ENCODE measurements around the gene HELT. TPM values are rescaled to one million over a fixed set of nuclear protein-coding genes. Genes with fewer than 3 reads are reported as not detected.

The HELT gene
- total RNA-seq, 1 experiment from 2014 or later = not detected

DNA sequence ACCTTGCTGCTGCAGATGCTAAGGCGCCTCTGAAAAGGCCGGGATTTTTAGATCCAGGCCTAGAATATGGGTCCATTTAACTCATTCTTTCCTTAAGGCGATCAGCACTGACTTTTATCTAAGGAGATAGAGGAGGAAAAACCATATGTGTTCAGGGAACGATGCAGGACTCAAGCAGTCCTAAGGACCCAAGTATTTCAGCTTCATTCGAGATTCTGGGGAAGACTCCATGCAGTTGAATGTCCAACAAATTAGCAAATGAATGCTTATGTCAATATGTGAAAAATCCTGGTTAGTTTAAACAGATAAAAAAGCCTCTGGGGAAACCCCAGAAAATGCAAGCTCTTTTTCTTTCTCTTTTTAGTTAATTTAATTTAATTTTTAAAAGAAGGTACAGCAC, 36.0 kb downstream of the HELT start:
- Histone ChIP-seq H2AFZ (ENCODE audit: low read length) (no peak overlapping the region), H3K9me2 (replicated peaks; ENCODE audit: low read length) (no peaks in the 10 kb centered on the region), H3K9ac (ENCODE audit: low read length) (no peak overlapping the region), H3K4me2 (ENCODE audit: low read length) (no peak overlapping the region), H3F3A (ENCODE audit: low read length, unreplicated experiment) (no peaks in the 10 kb centered on the region), H3K36me3 (ENCODE audit: low read depth, low read length) (no peaks in the 10 kb centered on the region), H3K4me3 (ENCODE audit: low read length) (no peak overlapping the region), H3K9me3 (ENCODE audit: low read length) (no peaks in the 10 kb centered on the region), H3K79me2 (ENCODE audit: low read length) (no peaks in the 10 kb centered on the region), H3K4me1 (ENCODE audit: insufficient read depth, low read length) (no peaks in the 10 kb centered on the region), H3K27me3 (ENCODE audit: low read length) (peaks cover 72% of the 10 kb centered on the region), H4K20me1 (ENCODE audit: low read length) (no peaks in the 10 kb centered on the region), H3K27ac (ENCODE audit: low read length) (no peak overlapping the region)
- ATAC-seq (no peak), DNase-seq (no peak)
- BruUV-seq (replicated peaks) = no TSS peak
- CTCF ChIA-PET = no interaction called here
- POLR2A ChIA-PET (ENCODE audit: unreplicated experiment) = no interaction called here
- intact Hi-C loops (cut with micrococcal nuclease) = no loop called here
- TF ChIP-seq, protein P1, sequence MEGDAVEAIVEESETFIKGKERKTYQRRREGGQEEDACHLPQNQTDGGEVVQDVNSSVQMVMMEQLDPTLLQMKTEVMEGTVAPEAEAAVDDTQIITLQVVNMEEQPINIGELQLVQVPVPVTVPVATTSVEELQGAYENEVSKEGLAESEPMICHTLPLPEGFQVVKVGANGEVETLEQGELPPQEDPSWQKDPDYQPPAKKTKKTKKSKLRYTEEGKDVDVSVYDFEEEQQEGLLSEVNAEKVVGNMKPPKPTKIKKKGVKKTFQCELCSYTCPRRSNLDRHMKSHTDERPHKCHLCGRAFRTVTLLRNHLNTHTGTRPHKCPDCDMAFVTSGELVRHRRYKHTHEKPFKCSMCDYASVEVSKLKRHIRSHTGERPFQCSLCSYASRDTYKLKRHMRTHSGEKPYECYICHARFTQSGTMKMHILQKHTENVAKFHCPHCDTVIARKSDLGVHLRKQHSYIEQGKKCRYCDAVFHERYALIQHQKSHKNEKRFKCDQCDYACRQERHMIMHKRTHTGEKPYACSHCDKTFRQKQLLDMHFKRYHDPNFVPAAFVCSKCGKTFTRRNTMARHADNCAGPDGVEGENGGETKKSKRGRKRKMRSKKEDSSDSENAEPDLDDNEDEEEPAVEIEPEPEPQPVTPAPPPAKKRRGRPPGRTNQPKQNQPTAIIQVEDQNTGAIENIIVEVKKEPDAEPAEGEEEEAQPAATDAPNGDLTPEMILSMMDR (conservative IDR thresholded peaks at IDR 0.05; ENCODE audit: low read depth, low read length) = no peak
- no peak for TF ChIP-seq EZH2phosphoT487 (IDR thresholded peaks at IDR 0.05; ENCODE audit: borderline replicate concordance, low read length)
- TF ChIP-seq EZH2 (IDR thresholded peaks at IDR 0.05; ENCODE audit: low read length, unreplicated experiment) = no peak

GRCh38 chr4:185054886-185055285, 36.6 kb downstream of the HELT start:
- H3K4me2 ChIP-seq (ENCODE audit: low read length) = no peak overlapping the region
- no peak for ATAC-seq
- H3K36me3 ChIP-seq (ENCODE audit: low read depth, low read length) = no peaks in the 10 kb centered on the region
- H3K27me3 ChIP-seq (ENCODE audit: low read length) = peaks cover 75% of the 10 kb centered on the region
- H3K27ac ChIP-seq (ENCODE audit: low read length) = no peak overlapping the region
- TF ChIP-seq, protein P1 (conservative IDR thresholded peaks at IDR 0.05; ENCODE audit: low read depth, low read length) = no peak
- no peak for TF ChIP-seq EZH2 (IDR thresholded peaks at IDR 0.05; ENCODE audit: low read length, unreplicated experiment)
- H3F3A ChIP-seq (ENCODE audit: low read length, unreplicated experiment) = no peaks in the 10 kb centered on the region
- no peak overlapping the region for H3K9ac ChIP-seq (ENCODE audit: low read length)
- intact Hi-C loops (cut with micrococcal nuclease) = no loop called here
- CTCF ChIA-PET = no interaction called here
- H3K4me1 ChIP-seq (ENCODE audit: insufficient read depth, low read length) = no peaks in the 10 kb centered on the region
- DNase-seq = no peak
- POLR2A ChIA-PET (ENCODE audit: unreplicated experiment) = no interaction called here
- no peaks in the 10 kb centered on the region for H3K79me2 ChIP-seq (ENCODE audit: low read length)
- no peaks in the 10 kb centered on the region for H4K20me1 ChIP-seq (ENCODE audit: low read length)
- H3K4me3 ChIP-seq (ENCODE audit: low read length) = no peak overlapping the region
- BruUV-seq (replicated peaks) = no TSS peak
- no peak overlapping the region for H2AFZ ChIP-seq (ENCODE audit: low read length)
- H3K9me3 ChIP-seq (ENCODE audit: low read length) = no peaks in the 10 kb centered on the region
- no peaks in the 10 kb centered on the region for H3K9me2 ChIP-seq (replicated peaks; ENCODE audit: low read length)

- CTCF ChIA-PET = no interaction called here
- intact Hi-C loops (cut with micrococcal nuclease) = no loop called here
- H3K4me3 ChIP-seq (ENCODE audit: low read length) = no peak overlapping the region
- H3K36me3 ChIP-seq (ENCODE audit: low read depth, low read length) = no peaks in the 10 kb centered on the region
- BruUV-seq (replicated peaks) = no TSS peak
- no peak for DNase-seq
- H3K4me1 ChIP-seq (ENCODE audit: insufficient read depth, low read length) = no peaks in the 10 kb centered on the region
- no peaks in the 10 kb centered on the region for H3K79me2 ChIP-seq (ENCODE audit: low read length)
- no peak overlapping the region for H3K27ac ChIP-seq (ENCODE audit: low read length)
- ATAC-seq = no peak
- H3K27me3 ChIP-seq (ENCODE audit: low read length) = peaks cover 62% of the 10 kb centered on the region
- no peak overlapping the region for H2AFZ ChIP-seq (ENCODE audit: low read length)
- H4K20me1 ChIP-seq (ENCODE audit: low read length) = no peaks in the 10 kb centered on the region
- H3K9me3 ChIP-seq (ENCODE audit: low read length) = no peaks in the 10 kb centered on the region
- H3K9ac ChIP-seq (ENCODE audit: low read length) = no peak overlapping the region
- H3K4me2 ChIP-seq (ENCODE audit: low read length) = no peak overlapping the region
- no peaks in the 10 kb centered on the region for H3K9me2 ChIP-seq (replicated peaks; ENCODE audit: low read length)
- POLR2A ChIA-PET (ENCODE audit: unreplicated experiment) = no interaction called here
- H3F3A ChIP-seq (ENCODE audit: low read length, unreplicated experiment) = no peaks in the 10 kb centered on the region
- no peak for TF ChIP-seq EZH2phosphoT487 (IDR thresholded peaks at IDR 0.05; ENCODE audit: borderline replicate concordance, low read length)
- TF ChIP-seq, protein P1 (conservative IDR thresholded peaks at IDR 0.05; ENCODE audit: low read depth, low read length) = no peak
- no peak for TF ChIP-seq EZH2 (IDR thresholded peaks at IDR 0.05; ENCODE audit: low read length, unreplicated experiment)
These were observed 43.3 kb downstream of the HELT start for GRCh38 chr4:185061610-185062009.
